Liver (tissue), 9 donors: Measurements from ENCODE around the gene COQ2. TPM values are rescaled to one million over a fixed set of nuclear protein-coding genes. Genes with fewer than 3 reads are reported as not detected.

ENCODE experiments used
- DNase-seq: peaks from one replicate; pipeline ENCODE4 v3.0.0-alpha.2; 2017; ENCODE audit warnings: low spot score
- H3K27ac ChIP-seq, 2 donors: one replicate each; pipeline ENCODE4 v1.7.0; 2013; ENCODE audit warnings: inconsistent platforms in 2 of 2, low read length in 2 of 2, control low read depth in 1 of 2, low read depth in 1 of 2, mild to moderate bottlenecking in 1 of 2
- H3K27me3 ChIP-seq, 4 donors: one replicate each; pipeline versions ENCODE4 v1.6.1 to v1.7.0; 2013; ENCODE audit warnings: low read length in 3 of 4, inconsistent platforms in 1 of 4, mild to moderate bottlenecking in 1 of 4, moderate library complexity in 1 of 4; ENCODE audit not compliant: control insufficient read depth in 4 of 4, insufficient read depth in 4 of 4
- H3K36me3 ChIP-seq, 4 donors: one replicate each; pipeline versions ENCODE4 v1.6.1 to v1.7.0; 2013; ENCODE audit warnings: low read length in 3 of 4, mild to moderate bottlenecking in 3 of 4, low read depth in 1 of 4, moderate library complexity in 1 of 4; ENCODE audit not compliant: control insufficient read depth in 4 of 4, insufficient read depth in 3 of 4
- H3K4me1 ChIP-seq, 4 donors: one replicate each; pipeline versions ENCODE4 v1.6.1 to v1.7.0; 2013; ENCODE audit warnings: low read length in 3 of 4, mild to moderate bottlenecking in 3 of 4, moderate library complexity in 1 of 4; ENCODE audit not compliant: control insufficient read depth in 4 of 4, insufficient read depth in 4 of 4
- H3K4me3 ChIP-seq, 3 donors: one replicate each; pipeline versions ENCODE4 v1.6.1 to v1.7.0; 2013; ENCODE audit warnings: low read length in 3 of 3, control low read depth in 1 of 3, low read depth in 1 of 3, mild to moderate bottlenecking in 1 of 3
- H3K9ac ChIP-seq, 2 donors: one replicate each; pipeline ENCODE4 v1.7.0; 2013; ENCODE audit warnings: low read length in 2 of 2, mild to moderate bottlenecking in 2 of 2, moderate library complexity in 2 of 2, control low read depth in 1 of 2, low read depth in 1 of 2
- H3K9me3 ChIP-seq, 4 donors: one replicate each; pipeline versions ENCODE4 v1.6.1 to v1.7.0; 2013; ENCODE audit warnings: low read length in 3 of 4; ENCODE audit not compliant: control insufficient read depth in 4 of 4
- EGR1 ChIP-seq, 2 donors: IDR thresholded peaks; 2 replicates each; pipeline ENCODE4 v1.6.1; 2016 to 2018; ENCODE audit warnings: antibody characterized with exemption in 2 of 2, low read depth in 2 of 2
- FOXA1 ChIP-seq: IDR thresholded peaks from 2 replicates; pipeline ENCODE4 v1.6.1; 2016; ENCODE audit warnings: antibody characterized with exemption
- FOXA2 ChIP-seq: IDR thresholded peaks from 2 replicates; pipeline ENCODE4 v1.6.1; 2016; ENCODE audit warnings: antibody characterized with exemption
- GABPA ChIP-seq, 2 donors: IDR thresholded peaks in 1 of 2; conservative IDR thresholded peaks in 1 of 2; 2 replicates each; pipeline ENCODE4 v1.6.1; 2016; ENCODE audit warnings: antibody characterized with exemption in 2 of 2, mild to moderate bottlenecking in 1 of 2, moderate library complexity in 1 of 2
- HNF4A ChIP-seq, 2 donors: conservative IDR thresholded peaks; 2 replicates each; pipeline ENCODE4 v1.6.1; 2016; ENCODE audit warnings: antibody characterized with exemption in 2 of 2, mild to moderate bottlenecking in 2 of 2
- JUND ChIP-seq, 2 donors: IDR thresholded peaks; 2 replicates each; pipeline ENCODE4 v1.6.1; 2016; ENCODE audit warnings: antibody characterized with exemption in 2 of 2
- NR2F2 ChIP-seq: IDR thresholded peaks from 2 replicates; pipeline ENCODE4 v1.6.1; 2016; ENCODE audit warnings: antibody characterized with exemption
- RAD21 ChIP-seq, 2 donors: IDR thresholded peaks; 2 replicates each; pipeline ENCODE4 v1.6.1; 2016; ENCODE audit warnings: antibody characterized with exemption in 2 of 2, mild to moderate bottlenecking in 2 of 2
- RXRA ChIP-seq, 2 donors: IDR thresholded peaks; 2 replicates each; pipeline ENCODE4 v1.6.1; 2017 to 2018; ENCODE audit warnings: antibody characterized with exemption in 2 of 2, mild to moderate bottlenecking in 1 of 2
- SP1 ChIP-seq: IDR thresholded peaks from 2 replicates; pipeline ENCODE4 v1.6.1; 2018; ENCODE audit warnings: antibody characterized with exemption, mild to moderate bottlenecking
- TAF1 ChIP-seq: conservative IDR thresholded peaks from 2 replicates; pipeline ENCODE4 v1.6.1; 2016; ENCODE audit warnings: antibody characterized with exemption, mild to moderate bottlenecking
- YY1 ChIP-seq: IDR thresholded peaks from 2 replicates; pipeline ENCODE4 v1.6.1; 2016; ENCODE audit warnings: antibody characterized with exemption, mild to moderate bottlenecking
- WGBS: extraction: QIAGEN DNeasy Blood & Tissue Kit; methylation state at CpG from one replicate; pipeline ENCODE4 v1.1.7; 2013; 5-methylcytosine and 5-hydroxymethylcytosine counted together
- polyA plus RNA-seq, 2 donors: library from polyadenylated mRNA; stranded (reverse) in 1 of 2; unstranded in 1 of 2; fragments of 200-250 nt in 1 of 2; fragments of >200 nt in 1 of 2; fragmentation: Nextera tagmentation in 1 of 2; extraction: Ambion mirVana in 1 of 2; gene quantifications; one replicate each; pipeline versions ENCODE4 v1.2.1 to v1.2.3, GENCODE V29; 2013 to 2015
- total RNA-seq, 2 donors: library from RNA; depleted of rRNA; stranded (reverse); fragments of >200 nt; gene quantifications; one replicate each; pipeline ENCODE4 v1.2.3, GENCODE V29; 2014
- TF ChIP-seq, protein P1 (sequence below): fragments of 150-350 bp; IDR thresholded peaks from 2 replicates; pipeline ENCODE4 v1.5.1; 2017; ENCODE audit warnings: improper control_type of control experiment, low read depth, low read length; ENCODE audit not compliant: missing input control
- TF ChIP-seq, protein P2 (sequence below): IDR thresholded peaks from 2 replicates; pipeline ENCODE4 v1.6.1; 2016; ENCODE audit warnings: antibody characterized with exemption
- TF ChIP-seq, protein P3 (sequence below): IDR thresholded peaks from 2 replicates; pipeline ENCODE4 v1.6.1; 2016; ENCODE audit warnings: antibody characterized with exemption
- TF ChIP-seq, protein P4 (sequence below): IDR thresholded peaks from 2 replicates; pipeline ENCODE4 v1.6.1; 2016; ENCODE audit warnings: antibody characterized with exemption, mild to moderate bottlenecking
- TF ChIP-seq, protein P5 (sequence below): IDR thresholded peaks from 2 replicates; pipeline ENCODE4 v1.6.1; 2016; ENCODE audit warnings: antibody characterized with exemption
- donor health status: healthy.
- donor health status: healthy.
- donor health status: healthy.
- donor health status: healthy.
- donor health status: healthy.

COQ2 gene
- total and polyA plus RNA-seq, 4 donors = 8.6 to 13.6 (median 10.8) TPM

DNA sequence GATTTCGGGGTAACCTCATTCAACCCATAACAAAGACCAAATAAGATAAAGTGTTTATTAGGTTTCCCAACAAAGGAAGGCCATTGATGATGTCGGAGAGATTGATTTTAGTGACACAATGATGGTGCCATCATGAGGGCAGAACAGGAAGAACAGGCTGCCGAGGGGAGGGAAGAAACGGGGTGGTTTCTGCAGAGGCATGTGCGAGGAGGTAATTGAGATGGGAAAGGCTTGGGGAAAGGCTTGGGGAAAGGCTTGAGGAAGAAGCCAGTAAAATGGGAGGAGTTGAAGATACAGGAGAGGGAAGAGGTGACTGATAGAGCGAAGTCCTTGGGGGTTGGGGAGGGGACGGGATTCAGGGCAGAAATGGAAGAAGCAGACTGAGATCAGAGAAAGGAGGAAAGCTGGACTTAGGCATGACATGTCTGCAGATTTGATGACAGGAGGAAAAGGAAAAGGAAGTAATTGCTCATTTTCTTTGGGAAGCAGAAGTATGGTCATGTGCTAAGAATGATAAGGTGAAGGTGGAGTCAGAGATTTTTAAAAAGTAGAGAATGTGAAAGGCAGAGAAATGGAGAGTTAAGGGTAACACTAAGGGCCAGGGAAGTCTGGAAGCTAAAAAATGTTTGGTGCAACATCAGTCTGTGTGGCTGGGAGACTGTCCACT is 44.1 kb upstream of the COQ2 start:
- TF ChIP-seq EGR1 (IDR thresholded peaks at IDR 0.05; ENCODE audit: low read depth in 2 of 2) = no peak
- TF ChIP-seq RXRA (IDR thresholded peaks at IDR 0.05) = no peak
- no peak for TF ChIP-seq RAD21 (IDR thresholded peaks at IDR 0.05)
- no peak for TF ChIP-seq NR2F2
- no peak for TF ChIP-seq FOXA2
- no peak for TF ChIP-seq SP1
- TF ChIP-seq, protein P1, sequence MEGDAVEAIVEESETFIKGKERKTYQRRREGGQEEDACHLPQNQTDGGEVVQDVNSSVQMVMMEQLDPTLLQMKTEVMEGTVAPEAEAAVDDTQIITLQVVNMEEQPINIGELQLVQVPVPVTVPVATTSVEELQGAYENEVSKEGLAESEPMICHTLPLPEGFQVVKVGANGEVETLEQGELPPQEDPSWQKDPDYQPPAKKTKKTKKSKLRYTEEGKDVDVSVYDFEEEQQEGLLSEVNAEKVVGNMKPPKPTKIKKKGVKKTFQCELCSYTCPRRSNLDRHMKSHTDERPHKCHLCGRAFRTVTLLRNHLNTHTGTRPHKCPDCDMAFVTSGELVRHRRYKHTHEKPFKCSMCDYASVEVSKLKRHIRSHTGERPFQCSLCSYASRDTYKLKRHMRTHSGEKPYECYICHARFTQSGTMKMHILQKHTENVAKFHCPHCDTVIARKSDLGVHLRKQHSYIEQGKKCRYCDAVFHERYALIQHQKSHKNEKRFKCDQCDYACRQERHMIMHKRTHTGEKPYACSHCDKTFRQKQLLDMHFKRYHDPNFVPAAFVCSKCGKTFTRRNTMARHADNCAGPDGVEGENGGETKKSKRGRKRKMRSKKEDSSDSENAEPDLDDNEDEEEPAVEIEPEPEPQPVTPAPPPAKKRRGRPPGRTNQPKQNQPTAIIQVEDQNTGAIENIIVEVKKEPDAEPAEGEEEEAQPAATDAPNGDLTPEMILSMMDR = no peak
- TF ChIP-seq, protein P2, sequence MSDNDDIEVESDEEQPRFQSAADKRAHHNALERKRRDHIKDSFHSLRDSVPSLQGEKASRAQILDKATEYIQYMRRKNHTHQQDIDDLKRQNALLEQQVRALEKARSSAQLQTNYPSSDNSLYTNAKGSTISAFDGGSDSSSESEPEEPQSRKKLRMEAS = no peak
- no peak for TF ChIP-seq GABPA (IDR thresholded peaks at IDR 0.05 in 1 of 2, conservative IDR thresholded peaks at IDR 0.05 in 1 of 2)
- TF ChIP-seq FOXA1 = no peak
- no peak for TF ChIP-seq YY1
- TF ChIP-seq, protein P3, sequence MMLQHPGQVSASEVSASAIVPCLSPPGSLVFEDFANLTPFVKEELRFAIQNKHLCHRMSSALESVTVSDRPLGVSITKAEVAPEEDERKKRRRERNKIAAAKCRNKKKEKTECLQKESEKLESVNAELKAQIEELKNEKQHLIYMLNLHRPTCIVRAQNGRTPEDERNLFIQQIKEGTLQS = no peak
- no peak for TF ChIP-seq HNF4A (conservative IDR thresholded peaks at IDR 0.05)
- no peak for TF ChIP-seq JUND (IDR thresholded peaks at IDR 0.05)
- Histone ChIP-seq H3K9me3 (no peaks in the 10 kb centered on the region), H3K36me3 (no peaks in the 10 kb centered on the region), H3K9ac (no peak overlapping the region), H3K27ac (no peak overlapping the region), H3K27me3 (no peaks in the 10 kb centered on the region), H3K4me3 (no peak overlapping the region), H3K4me1 (no peaks in the 10 kb centered on the region)
- no peak for DNase-seq
- WGBS = 55% methylated on average over 7 of the region's 7 CpGs

DNA sequence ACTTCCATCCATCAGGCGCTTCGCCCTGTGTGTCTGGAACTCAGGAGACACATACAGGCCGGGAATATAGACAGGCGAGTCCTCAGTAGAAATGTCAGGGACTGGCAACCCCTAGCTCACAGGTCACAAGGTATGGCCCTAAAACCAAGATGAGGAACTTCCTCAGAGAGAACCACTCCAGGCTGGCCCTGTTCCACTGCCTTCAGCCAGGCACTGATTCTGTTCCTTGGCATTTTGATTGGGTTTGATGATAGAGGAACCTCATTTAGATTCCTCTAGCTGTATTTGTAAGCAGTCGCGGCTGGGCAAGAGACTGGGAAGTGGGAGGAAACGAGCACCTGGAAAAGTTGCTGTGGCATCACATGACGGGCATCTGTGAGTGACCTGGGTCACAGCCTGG is 41.9 kb upstream of the COQ2 start:
- WGBS = 88% methylated on average over 8 of the region's 8 CpGs
- TF ChIP-seq, protein P1 = no peak
- TF ChIP-seq RAD21 (IDR thresholded peaks at IDR 0.05) (no peak), NR2F2 (no peak), TAF1 (no peak), RXRA (IDR thresholded peaks at IDR 0.05) (no peak), EGR1 (IDR thresholded peaks at IDR 0.05; ENCODE audit: low read depth in 2 of 2) (no peak), FOXA2 (no peak), SP1 (no peak), FOXA1 (no peak), HNF4A (conservative IDR thresholded peaks at IDR 0.05) (no peak), JUND (IDR thresholded peaks at IDR 0.05) (no peak)
- TF ChIP-seq, protein P4, sequence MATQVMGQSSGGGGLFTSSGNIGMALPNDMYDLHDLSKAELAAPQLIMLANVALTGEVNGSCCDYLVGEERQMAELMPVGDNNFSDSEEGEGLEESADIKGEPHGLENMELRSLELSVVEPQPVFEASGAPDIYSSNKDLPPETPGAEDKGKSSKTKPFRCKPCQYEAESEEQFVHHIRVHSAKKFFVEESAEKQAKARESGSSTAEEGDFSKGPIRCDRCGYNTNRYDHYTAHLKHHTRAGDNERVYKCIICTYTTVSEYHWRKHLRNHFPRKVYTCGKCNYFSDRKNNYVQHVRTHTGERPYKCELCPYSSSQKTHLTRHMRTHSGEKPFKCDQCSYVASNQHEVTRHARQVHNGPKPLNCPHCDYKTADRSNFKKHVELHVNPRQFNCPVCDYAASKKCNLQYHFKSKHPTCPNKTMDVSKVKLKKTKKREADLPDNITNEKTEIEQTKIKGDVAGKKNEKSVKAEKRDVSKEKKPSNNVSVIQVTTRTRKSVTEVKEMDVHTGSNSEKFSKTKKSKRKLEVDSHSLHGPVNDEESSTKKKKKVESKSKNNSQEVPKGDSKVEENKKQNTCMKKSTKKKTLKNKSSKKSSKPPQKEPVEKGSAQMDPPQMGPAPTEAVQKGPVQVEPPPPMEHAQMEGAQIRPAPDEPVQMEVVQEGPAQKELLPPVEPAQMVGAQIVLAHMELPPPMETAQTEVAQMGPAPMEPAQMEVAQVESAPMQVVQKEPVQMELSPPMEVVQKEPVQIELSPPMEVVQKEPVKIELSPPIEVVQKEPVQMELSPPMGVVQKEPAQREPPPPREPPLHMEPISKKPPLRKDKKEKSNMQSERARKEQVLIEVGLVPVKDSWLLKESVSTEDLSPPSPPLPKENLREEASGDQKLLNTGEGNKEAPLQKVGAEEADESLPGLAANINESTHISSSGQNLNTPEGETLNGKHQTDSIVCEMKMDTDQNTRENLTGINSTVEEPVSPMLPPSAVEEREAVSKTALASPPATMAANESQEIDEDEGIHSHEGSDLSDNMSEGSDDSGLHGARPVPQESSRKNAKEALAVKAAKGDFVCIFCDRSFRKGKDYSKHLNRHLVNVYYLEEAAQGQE = no peak
- TF ChIP-seq, protein P2 = no peak
- TF ChIP-seq, protein P3 = no peak
- TF ChIP-seq, protein P5, sequence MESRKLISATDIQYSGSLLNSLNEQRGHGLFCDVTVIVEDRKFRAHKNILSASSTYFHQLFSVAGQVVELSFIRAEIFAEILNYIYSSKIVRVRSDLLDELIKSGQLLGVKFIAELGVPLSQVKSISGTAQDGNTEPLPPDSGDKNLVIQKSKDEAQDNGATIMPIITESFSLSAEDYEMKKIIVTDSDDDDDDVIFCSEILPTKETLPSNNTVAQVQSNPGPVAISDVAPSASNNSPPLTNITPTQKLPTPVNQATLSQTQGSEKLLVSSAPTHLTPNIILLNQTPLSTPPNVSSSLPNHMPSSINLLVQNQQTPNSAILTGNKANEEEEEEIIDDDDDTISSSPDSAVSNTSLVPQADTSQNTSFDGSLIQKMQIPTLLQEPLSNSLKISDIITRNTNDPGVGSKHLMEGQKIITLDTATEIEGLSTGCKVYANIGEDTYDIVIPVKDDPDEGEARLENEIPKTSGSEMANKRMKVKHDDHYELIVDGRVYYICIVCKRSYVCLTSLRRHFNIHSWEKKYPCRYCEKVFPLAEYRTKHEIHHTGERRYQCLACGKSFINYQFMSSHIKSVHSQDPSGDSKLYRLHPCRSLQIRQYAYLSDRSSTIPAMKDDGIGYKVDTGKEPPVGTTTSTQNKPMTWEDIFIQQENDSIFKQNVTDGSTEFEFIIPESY = no peak
- H3K9me3 ChIP-seq = no peaks in the 10 kb centered on the region

More for the DNA sequence above, 41.9 kb upstream of the COQ2 start:
- Histone ChIP-seq H3K36me3 (no peaks in the 10 kb centered on the region), H3K4me3 (no peak overlapping the region), H3K9ac (no peak overlapping the region), H3K4me1 (peaks cover 0 to 2% (median 0%) of the 10 kb centered on the region in 4 donors), H3K27ac (no peak overlapping the region), H3K27me3 (no peaks in the 10 kb centered on the region)
- DNase-seq = no peak
